CD4-positive, alpha-beta T cell (primary cell): ENCODE data around the gene RNF126. TPM values are rescaled to one million over a fixed set of nuclear protein-coding genes. Genes with fewer than 3 reads are reported as not detected.
"Not testable (repeated sequence)": the region's sequence is repeated elsewhere in the genome, so short reads cannot be mapped to it uniquely, and the experiment has no call there.

Experiments
- ATAC-seq: fragments of 200-7000 bp; cut with Tn5 transposase; one replicate; pipeline ENCODE4 v1.10.0; 2022; ENCODE audit warnings: mild to moderate bottlenecking; ENCODE audit not compliant: poor library complexity
- CTCF ChIA-PET: fragments of 350-600 bp; sonication (Branson Sonifier 250); formaldehyde crosslinking; loops from one replicate; lab custom pipeline; 2021; ENCODE audit warnings: antibody characterized with exemption, inconsistent platforms; lab: Charles Lee
- POLR2A ChIA-PET: fragments of 350-600 bp; sonication (Branson Sonifier 250); formaldehyde crosslinking; loops from one replicate; lab custom pipeline; 2021; ENCODE audit warnings: antibody characterized with exemption, inconsistent platforms; lab: Charles Lee
- DNase-seq, 14 experiments: peaks; one replicate each; pipeline ENCODE4 v3.0.0-alpha.2; 2013 to 2020; ENCODE audit warnings: mixed read lengths in 2 of 14
- H3K27ac ChIP-seq, 2 donors: one replicate each; pipeline versions ENCODE4 v1.5.1 to v1.7.0; 2013; ENCODE audit warnings: low read length in 2 of 2, low read depth in 1 of 2, mild to moderate bottlenecking in 1 of 2
- H3K27me3 ChIP-seq, 2 experiments: 1 replicate in 1 of 2; 2 replicates in 1 of 2; pipeline versions ENCODE4 v1.6.1 to v1.7.0; 2013; ENCODE audit warnings: low read length in 2 of 2, control low read depth in 1 of 2, mild to moderate bottlenecking in 1 of 2, moderate library complexity in 1 of 2; ENCODE audit not compliant: insufficient read depth in 2 of 2, control insufficient read depth in 1 of 2
- H3K36me3 ChIP-seq: one replicate; pipeline ENCODE4 v1.6.1; 2013; ENCODE audit warnings: low read length, control low read depth; ENCODE audit not compliant: insufficient read depth
- H3K4me1 ChIP-seq: one replicate; pipeline ENCODE4 v1.6.1; 2013; ENCODE audit warnings: low read length, control low read depth; ENCODE audit not compliant: insufficient read depth
- H3K4me3 ChIP-seq: one replicate; pipeline ENCODE4 v1.5.1; 2013; ENCODE audit warnings: mild to moderate bottlenecking, low read length, moderate library complexity
- H3K9me3 ChIP-seq, 2 experiments: 1 replicate in 1 of 2; 2 replicates in 1 of 2; pipeline versions ENCODE4 v1.6.1 to v1.7.0; 2013; ENCODE audit warnings: low read length in 2 of 2, mild to moderate bottlenecking in 2 of 2, control low read depth in 1 of 2, moderate library complexity in 1 of 2; ENCODE audit not compliant: control insufficient read depth in 1 of 2, insufficient read depth in 1 of 2
- H3K27ac Mint-ChIP-seq: one replicate; pipeline ENCODE4 v1.8.0; 2020; ENCODE audit warnings: mixed read lengths
- H3K27me3 Mint-ChIP-seq: one replicate; pipeline ENCODE4 v1.8.0; 2021; ENCODE audit warnings: mixed read lengths
- H3K36me3 Mint-ChIP-seq: one replicate; pipeline ENCODE4 v1.8.0; 2021; ENCODE audit warnings: low read depth, mixed read lengths
- H3K4me1 Mint-ChIP-seq: one replicate; pipeline ENCODE4 v1.8.0; 2021; ENCODE audit warnings: low read depth, mixed read lengths
- H3K4me3 Mint-ChIP-seq: one replicate; pipeline ENCODE4 v1.8.0; 2020; ENCODE audit warnings: mild to moderate bottlenecking, mixed read lengths
- H3K9me3 Mint-ChIP-seq: one replicate; pipeline ENCODE4 v1.8.0; 2020; ENCODE audit warnings: mixed read lengths
- CTCF ChIP-seq: fragments of 200-600 bp; IDR thresholded peaks from one replicate; pipeline ENCODE4 v1.8.0; 2022; ENCODE audit warnings: antibody characterized with exemption, mild to moderate bottlenecking
- intact Hi-C, 2 experiments: fragments of 100-400 bp; cut with DNase I in 1 of 2; cut with micrococcal nuclease in 1 of 2; formaldehyde crosslinking; loops; one replicate each; pipeline versions ENCODE4 v1.15.1 to v1.9.0; 2023 to 2025; cut with DNase I, micrococcal nuclease
- total RNA-seq, 174 experiments: library from RNA in 2 of 174; stranded (reverse) in 2 of 174; gene quantifications; one replicate each; pipeline ENCODE4 v1.2.3 and lab custom pipeline; 2021 to 2026

RNF126 gene
- total RNA-seq, 2 experiments from 2014 or later: 112 to 119 TPM

- Mint-ChIP-seq H3K4me1 (no peaks in the 10 kb centered on the region), H3K9me3 (no peaks in the 10 kb centered on the region), H3K27ac (no peak overlapping the region), H3K36me3 (peaks cover 39% of the 10 kb centered on the region), H3K27me3 (no peaks in the 10 kb centered on the region), H3K4me3 (no peak overlapping the region)
- Histone ChIP-seq H3K9me3 (peaks cover 0 to 3% of the 10 kb centered on the region in 2 experiments), H3K4me1 (no peaks in the 10 kb centered on the region), H3K27ac (no peak overlapping the region), H3K36me3 (peaks cover 57% of the 10 kb centered on the region), H3K4me3 (no peak overlapping the region), H3K27me3 (no peaks in the 10 kb centered on the region)
- DNase-seq: no peak
- CTCF ChIA-PET: interaction anchor here (1.2 kb wide), 1 partner anchor 39 kb away, joined by 3 read pairs; no protein-coding TSS in a partner anchor
- TF ChIP-seq CTCF: no peak
- ATAC-seq: no peak
- POLR2A ChIA-PET: interaction anchor here (0.6 kb wide), 1 partner anchor 43 kb away, joined by 4 read pairs; no protein-coding TSS in a partner anchor
- intact Hi-C loops: no loop called here
These were observed 39.7 kb downstream of the RNF126 start for GRCh38 chr19:623175-623916.

GRCh38 chr19:622666-623065 is 40.3 kb downstream of the RNF126 start:
- ChIA-PET CTCF (interaction anchor here (0.9 kb wide), 1 partner anchor 112 kb away, joined by 4 read pairs; no protein-coding TSS in a partner anchor), POLR2A (interaction anchor here (0.6 kb wide), 1 partner anchor 44 kb away, joined by 4 read pairs; no protein-coding TSS in a partner anchor)
- Histone ChIP-seq H3K4me3 (no peak overlapping the region), H3K4me1 (no peaks in the 10 kb centered on the region), H3K9me3 (no peaks in the 10 kb centered on the region), H3K36me3 (peaks cover 57% of the 10 kb centered on the region), H3K27ac (no peak overlapping the region), H3K27me3 (no peaks in the 10 kb centered on the region)
- Mint-ChIP-seq H3K9me3 (no peaks in the 10 kb centered on the region), H3K4me3 (no peak overlapping the region), H3K27ac (no peak overlapping the region), H3K27me3 (no peaks in the 10 kb centered on the region), H3K4me1 (no peaks in the 10 kb centered on the region), H3K36me3 (peaks cover 42% of the 10 kb centered on the region)
- peak in 1 of 14 experiments; percentile 18 for DNase-seq
- intact Hi-C loops: no loop called here
- no peak for ATAC-seq
- no peak for TF ChIP-seq CTCF

GRCh38 chr19:621819-622218 is 41.2 kb downstream of the RNF126 start:
- H3K27ac ChIP-seq: no peak overlapping the region
- no peaks in the 10 kb centered on the region for H3K4me1 ChIP-seq
- no peaks in the 10 kb centered on the region for H3K9me3 ChIP-seq
- ATAC-seq (no peak), DNase-seq (peak in 1 of 14 experiments; percentile 19)
- intact Hi-C loops: no loop called here
- H3K27me3 ChIP-seq: no peaks in the 10 kb centered on the region
- POLR2A ChIA-PET: no interaction called here
- Mint-ChIP-seq H3K4me3 (no peak overlapping the region), H3K36me3 (peaks cover 46% of the 10 kb centered on the region), H3K4me1 (no peaks in the 10 kb centered on the region), H3K27ac (no peak overlapping the region), H3K27me3 (no peaks in the 10 kb centered on the region), H3K9me3 (no peaks in the 10 kb centered on the region)
- no peak overlapping the region for H3K4me3 ChIP-seq
- CTCF ChIA-PET: interaction anchor here (0.9 kb wide), 1 partner anchor 111 kb away, joined by 4 read pairs; no protein-coding TSS in a partner anchor
- no peak for TF ChIP-seq CTCF
- peaks cover 60% of the 10 kb centered on the region for H3K36me3 ChIP-seq

- DNase-seq, H3K4me1 ChIP-seq, H3K27ac ChIP-seq, CTCF ChIA-PET, H3K4me1 Mint-ChIP-seq, H3K27me3 Mint-ChIP-seq, H3K27me3 ChIP-seq, H3K9me3 ChIP-seq, H3K27ac Mint-ChIP-seq, H3K4me3 ChIP-seq, intact Hi-C loops, POLR2A ChIA-PET, ATAC-seq, H3K9me3 Mint-ChIP-seq, H3K4me3 Mint-ChIP-seq: not testable (repeated sequence)
- H3K36me3 ChIP-seq: peaks cover 60% of the 10 kb centered on the region
- H3K36me3 Mint-ChIP-seq: peaks cover 44% of the 10 kb centered on the region
These were observed 41.8 kb downstream of the RNF126 start for GRCh38 chr19:621191-621590.
